Measurements from ENCODE around the gene ALB.

GRCh38 chr4:73438048-73438447 is 34.0 kb downstream of the ALB start:
- TF ChIP-seq, protein P1, sequence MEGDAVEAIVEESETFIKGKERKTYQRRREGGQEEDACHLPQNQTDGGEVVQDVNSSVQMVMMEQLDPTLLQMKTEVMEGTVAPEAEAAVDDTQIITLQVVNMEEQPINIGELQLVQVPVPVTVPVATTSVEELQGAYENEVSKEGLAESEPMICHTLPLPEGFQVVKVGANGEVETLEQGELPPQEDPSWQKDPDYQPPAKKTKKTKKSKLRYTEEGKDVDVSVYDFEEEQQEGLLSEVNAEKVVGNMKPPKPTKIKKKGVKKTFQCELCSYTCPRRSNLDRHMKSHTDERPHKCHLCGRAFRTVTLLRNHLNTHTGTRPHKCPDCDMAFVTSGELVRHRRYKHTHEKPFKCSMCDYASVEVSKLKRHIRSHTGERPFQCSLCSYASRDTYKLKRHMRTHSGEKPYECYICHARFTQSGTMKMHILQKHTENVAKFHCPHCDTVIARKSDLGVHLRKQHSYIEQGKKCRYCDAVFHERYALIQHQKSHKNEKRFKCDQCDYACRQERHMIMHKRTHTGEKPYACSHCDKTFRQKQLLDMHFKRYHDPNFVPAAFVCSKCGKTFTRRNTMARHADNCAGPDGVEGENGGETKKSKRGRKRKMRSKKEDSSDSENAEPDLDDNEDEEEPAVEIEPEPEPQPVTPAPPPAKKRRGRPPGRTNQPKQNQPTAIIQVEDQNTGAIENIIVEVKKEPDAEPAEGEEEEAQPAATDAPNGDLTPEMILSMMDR (IDR thresholded peaks at IDR 0.05) = no peak
- TF ChIP-seq POLR2A (IDR thresholded peaks at IDR 0.05) (no peak), EP300 (IDR thresholded peaks at IDR 0.05) (no peak)
